Stimulated activated CD8-positive, alpha-beta memory T cell treated with anti-CD3 and anti-CD28 coated beads, Interleukin-12 subunit alpha, Interleukin-12 subunit beta, amount 100 ng/mL, for 4 hours (primary cell): ENCODE results near the gene DOP1A.

Experiments used
- DNase-seq: peaks from one replicate; pipeline ENCODE4 v3.0.0-alpha.2; 2020; ENCODE audit warnings: low read depth

Gene DOP1A

GRCh38 chr6:83199173-83199862, 131.8 kb downstream of the DOP1A start:
- DNase-seq: no peak

GRCh38 chr6:83199863-83200225, 132.4 kb downstream of the DOP1A start:
- DNase-seq: no peak

GRCh38 chr6:83202031-83202430, 134.6 kb downstream of the DOP1A start:
- no peak for DNase-seq

GRCh38 chr6:83215131-83216047, 147.9 kb downstream of the DOP1A start:
- DNase-seq: peak; percentile 6

- no peak for DNase-seq
These were observed 149.3 kb downstream of the DOP1A start for GRCh38 chr6:83216806-83217205.
